ENCODE data around the gene WNT6. TPM values are rescaled to one million over a fixed set of nuclear protein-coding genes. Genes with fewer than 3 reads are reported as not detected.

The WNT6 gene
- total RNA-seq, 2 donors from 2014 or later, result 0.19 TPM

- Mint-ChIP-seq H3K4me3 (no peak overlapping the region), H3K27me3 (ENCODE audit: low read depth) (peaks cover 74% of the 10 kb centered on the region), H3K36me3 (ENCODE audit: insufficient read depth in 2 of 2) (no peaks in the 10 kb centered on the region), H3K4me1 (ENCODE audit: low read depth) (peaks cover 3% of the 10 kb centered on the region), H3K27ac (no peak overlapping the region), H3K9me3 (no peaks in the 10 kb centered on the region)
- ATAC-seq (replicated peaks in 1 of 2), result no peak
- no peak for DNase-seq
Observed at GRCh38 chr2:218865999-218866398, 6.4 kb downstream of the WNT6 start.

DNA sequence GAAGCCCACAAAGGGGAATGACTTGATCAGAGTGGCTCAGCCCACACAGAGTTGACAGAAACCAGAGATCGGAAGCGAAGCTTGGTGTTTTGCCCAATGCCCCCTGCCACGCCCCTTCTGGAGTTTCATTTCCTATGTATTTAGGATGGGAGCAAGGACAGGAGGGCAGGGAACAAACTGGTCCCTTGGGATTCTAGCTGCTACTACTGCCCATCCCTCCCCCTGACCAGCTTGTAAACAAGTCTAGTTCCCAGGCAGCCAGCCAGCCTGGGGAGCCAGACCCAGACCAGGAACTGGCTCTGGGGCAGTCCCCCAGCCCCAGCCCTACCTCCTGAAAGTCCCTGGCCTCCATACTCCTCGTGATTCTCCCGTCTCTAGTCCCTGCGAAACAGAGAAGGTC, 8.3 kb downstream of the WNT6 start:
- Mint-ChIP-seq H3K4me1 (ENCODE audit: low read depth) (peaks cover 11% of the 10 kb centered on the region), H3K9me3 (no peaks in the 10 kb centered on the region), H3K4me3 (no peak overlapping the region), H3K27ac (no peak overlapping the region), H3K27me3 (ENCODE audit: low read depth) (peaks cover 75% of the 10 kb centered on the region), H3K36me3 (ENCODE audit: insufficient read depth in 2 of 2) (peaks cover 0 to 2% of the 10 kb centered on the region in 2 donors)
- ATAC-seq (replicated peaks in 1 of 2) (no peak), DNase-seq (no peak)

DNA sequence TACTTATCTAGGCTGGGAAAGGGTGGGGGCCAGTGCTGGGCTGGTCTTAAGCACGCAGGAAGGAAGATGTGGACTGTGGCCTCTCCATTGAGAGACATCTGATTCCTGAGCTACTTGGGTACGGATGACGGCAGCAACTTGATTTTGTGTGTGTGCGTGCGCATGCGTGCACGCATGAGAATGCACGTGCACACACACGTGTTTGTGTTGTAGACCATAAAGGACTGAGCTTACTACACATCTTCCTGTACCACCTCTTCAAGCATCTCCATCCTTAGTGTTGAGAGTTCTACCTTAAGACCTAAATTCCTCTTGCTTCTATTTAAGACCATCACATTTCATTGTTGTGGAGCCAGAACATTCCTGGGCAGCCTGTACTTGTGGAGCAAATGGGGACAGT, 9.5 kb downstream of the WNT6 start:
- ATAC-seq (replicated peaks in 1 of 2) (no peak), DNase-seq (no peak)
- Mint-ChIP-seq H3K36me3 (ENCODE audit: insufficient read depth in 2 of 2) (peaks cover 0 to 2% of the 10 kb centered on the region in 2 donors), H3K27ac (no peak overlapping the region), H3K4me3 (no peak overlapping the region), H3K27me3 (ENCODE audit: low read depth) (peaks cover 73% of the 10 kb centered on the region), H3K4me1 (ENCODE audit: low read depth) (peaks cover 15% of the 10 kb centered on the region), H3K9me3 (no peaks in the 10 kb centered on the region)

GRCh38 chr2:218870984-218871344, 11.4 kb downstream of the WNT6 start:
- DNase-seq (no peak), ATAC-seq (replicated peaks in 1 of 2) (peak; percentile 12 to 38)
- H3K36me3 Mint-ChIP-seq (ENCODE audit: insufficient read depth in 2 of 2), result peaks cover 0 to 2% of the 10 kb centered on the region in 2 donors
- peak overlapping the region; percentile 23 to 43 for H3K4me3 Mint-ChIP-seq
- no peaks in the 10 kb centered on the region for H3K9me3 Mint-ChIP-seq
- peaks cover 77% of the 10 kb centered on the region for H3K27me3 Mint-ChIP-seq (ENCODE audit: low read depth)
- H3K27ac Mint-ChIP-seq, result no peak overlapping the region
- H3K4me1 Mint-ChIP-seq (ENCODE audit: low read depth), result peaks cover 15% of the 10 kb centered on the region

GRCh38 chr2:218871345-218872302, 12.0 kb downstream of the WNT6 start:
- peaks cover 83% of the 10 kb centered on the region for H3K27me3 Mint-ChIP-seq (ENCODE audit: low read depth)
- ATAC-seq (replicated peaks in 1 of 2) (peak; percentile 41 to 63), DNase-seq (no peak)
- no peak overlapping the region for H3K27ac Mint-ChIP-seq
- H3K9me3 Mint-ChIP-seq, result no peaks in the 10 kb centered on the region
- H3K4me1 Mint-ChIP-seq (ENCODE audit: low read depth), result peaks cover 18% of the 10 kb centered on the region
- peak overlapping the region; percentile 59 to 77 for H3K4me3 Mint-ChIP-seq
- H3K36me3 Mint-ChIP-seq (ENCODE audit: insufficient read depth in 2 of 2), result peaks cover 0 to 2% of the 10 kb centered on the region in 2 donors

GRCh38 chr2:218872645-218873358, 13.2 kb downstream of the WNT6 start:
- peak overlapping the region; percentile 49 to 77 for H3K4me3 Mint-ChIP-seq
- ATAC-seq (replicated peaks in 1 of 2), result no peak

DNA sequence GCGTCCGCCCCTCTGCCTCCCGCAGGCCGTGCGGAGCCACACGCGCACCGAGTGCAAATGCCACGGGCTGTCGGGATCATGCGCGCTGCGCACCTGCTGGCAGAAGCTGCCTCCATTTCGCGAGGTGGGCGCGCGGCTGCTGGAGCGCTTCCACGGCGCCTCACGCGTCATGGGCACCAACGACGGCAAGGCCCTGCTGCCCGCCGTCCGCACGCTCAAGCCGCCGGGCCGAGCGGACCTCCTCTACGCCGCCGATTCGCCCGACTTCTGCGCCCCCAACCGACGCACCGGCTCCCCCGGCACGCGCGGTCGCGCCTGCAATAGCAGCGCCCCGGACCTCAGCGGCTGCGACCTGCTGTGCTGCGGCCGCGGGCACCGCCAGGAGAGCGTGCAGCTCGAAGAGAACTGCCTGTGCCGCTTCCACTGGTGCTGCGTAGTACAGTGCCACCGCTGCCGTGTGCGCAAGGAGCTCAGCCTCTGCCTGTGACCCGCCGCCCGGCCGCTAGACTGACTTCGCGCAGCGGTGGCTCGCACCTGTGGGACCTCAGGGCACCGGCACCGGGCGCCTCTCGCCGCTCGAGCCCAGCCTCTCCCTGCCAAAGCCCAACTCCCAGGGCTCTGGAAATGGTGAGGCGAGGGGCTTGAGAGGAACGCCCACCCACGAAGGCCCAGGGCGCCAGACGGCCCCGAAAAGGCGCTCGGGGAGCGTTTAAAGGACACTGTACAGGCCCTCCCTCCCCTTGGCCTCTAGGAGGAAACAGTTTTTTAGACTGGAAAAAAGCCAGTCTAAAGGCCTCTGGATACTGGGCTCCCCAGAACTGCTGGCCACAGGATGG, 14.0 kb downstream of the WNT6 start:
- H3K27ac Mint-ChIP-seq, result no peak overlapping the region
- no peak for DNase-seq
- ATAC-seq (replicated peaks in 1 of 2), result peak; percentile 29 to 49
- H3K4me3 Mint-ChIP-seq, result peak overlapping the region; percentile 45 to 49
- peaks cover 0 to 2% of the 10 kb centered on the region in 2 donors for H3K36me3 Mint-ChIP-seq (ENCODE audit: insufficient read depth in 2 of 2)
- H3K27me3 Mint-ChIP-seq (ENCODE audit: low read depth), result peaks cover 73% of the 10 kb centered on the region
- no peaks in the 10 kb centered on the region for H3K9me3 Mint-ChIP-seq
- peaks cover 26% of the 10 kb centered on the region for H3K4me1 Mint-ChIP-seq (ENCODE audit: low read depth)

More at GRCh38 chr2:218872645-218873358, 13.2 kb downstream of the WNT6 start:
- Mint-ChIP-seq H3K4me1 (ENCODE audit: low read depth) (peaks cover 26% of the 10 kb centered on the region), H3K9me3 (no peaks in the 10 kb centered on the region), H3K27ac (no peak overlapping the region), H3K27me3 (ENCODE audit: low read depth) (peaks cover 80% of the 10 kb centered on the region), H3K36me3 (ENCODE audit: insufficient read depth in 2 of 2) (peaks cover 0 to 2% of the 10 kb centered on the region in 2 donors)
- no peak for DNase-seq

- Mint-ChIP-seq H3K4me3 (no peak overlapping the region), H3K4me1 (ENCODE audit: low read depth) (peaks cover 40% of the 10 kb centered on the region), H3K9me3 (no peaks in the 10 kb centered on the region), H3K27me3 (ENCODE audit: low read depth) (peaks cover 52% of the 10 kb centered on the region), H3K36me3 (ENCODE audit: insufficient read depth in 2 of 2) (peaks cover 0 to 2% of the 10 kb centered on the region in 2 donors), H3K27ac (no peak overlapping the region)
- ATAC-seq (replicated peaks in 1 of 2), result no peak
- DNase-seq, result no peak
Observed at GRCh38 chr2:218875692-218876246, 16.2 kb downstream of the WNT6 start.

GRCh38 chr2:218876562-218877219, 17.1 kb downstream of the WNT6 start:
- Mint-ChIP-seq H3K27ac (no peak overlapping the region), H3K36me3 (ENCODE audit: insufficient read depth in 2 of 2) (peaks cover 0 to under 1% of the 10 kb centered on the region in 2 donors), H3K9me3 (no peaks in the 10 kb centered on the region), H3K4me3 (no peak overlapping the region), H3K27me3 (ENCODE audit: low read depth) (peaks cover 55% of the 10 kb centered on the region), H3K4me1 (ENCODE audit: low read depth) (peaks cover 48% of the 10 kb centered on the region)
- peak; percentile 68 to 79 for DNase-seq
- ATAC-seq (replicated peaks in 1 of 2), result peak in 1 of 2 donors; percentile 10

DNA sequence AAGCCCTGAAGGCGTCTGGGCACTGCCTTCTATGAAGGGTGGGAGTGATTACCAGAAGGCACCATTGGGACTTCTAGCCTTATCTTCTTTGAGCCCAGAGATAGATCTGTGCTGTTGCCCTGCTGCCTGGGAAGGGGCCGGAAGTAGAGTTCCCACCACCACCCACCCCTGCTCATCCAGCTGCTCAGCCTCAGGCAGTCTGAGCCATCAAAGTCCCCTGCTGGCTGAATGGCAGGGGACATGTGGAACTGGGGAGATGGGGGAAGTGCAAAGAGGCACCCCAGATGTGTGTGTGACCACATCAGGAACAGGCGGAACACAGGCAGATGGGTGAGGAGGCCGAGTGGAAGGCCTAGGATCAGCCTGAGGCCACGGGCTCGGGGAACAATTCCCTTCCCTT, 17.7 kb downstream of the WNT6 start:
- no peak for ATAC-seq (replicated peaks in 1 of 2)
- no peaks in the 10 kb centered on the region for H3K9me3 Mint-ChIP-seq
- peaks cover 55% of the 10 kb centered on the region for H3K27me3 Mint-ChIP-seq (ENCODE audit: low read depth)
- H3K27ac Mint-ChIP-seq, result no peak overlapping the region
- H3K4me3 Mint-ChIP-seq, result no peak overlapping the region
- H3K36me3 Mint-ChIP-seq (ENCODE audit: insufficient read depth in 2 of 2), result no peaks in the 10 kb centered on the region
- DNase-seq, result no peak
- peaks cover 48% of the 10 kb centered on the region for H3K4me1 Mint-ChIP-seq (ENCODE audit: low read depth)

DNA sequence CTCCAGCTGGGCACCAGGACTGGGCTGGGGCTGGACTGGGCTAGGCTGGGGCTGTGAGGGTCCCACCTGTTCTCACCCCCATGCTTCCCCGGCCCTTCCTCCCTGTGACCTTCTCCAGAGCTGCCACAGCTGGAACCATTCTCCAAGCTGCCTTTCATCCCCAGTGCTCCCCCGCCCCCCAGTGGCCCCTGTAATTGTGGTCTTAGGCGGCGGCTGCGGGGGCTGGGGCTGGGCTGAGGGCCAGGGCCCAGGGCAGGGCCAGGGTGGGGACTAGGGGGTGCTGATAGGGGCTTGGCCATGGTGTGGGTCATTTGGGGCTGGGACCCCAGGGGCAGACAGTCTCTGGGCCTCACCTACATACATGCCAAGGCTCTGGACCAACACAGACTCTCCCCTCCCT, 18.3 kb downstream of the WNT6 start:
- Mint-ChIP-seq H3K4me1 (ENCODE audit: low read depth) (peaks cover 51% of the 10 kb centered on the region), H3K9me3 (no peaks in the 10 kb centered on the region), H3K36me3 (ENCODE audit: insufficient read depth in 2 of 2) (no peaks in the 10 kb centered on the region), H3K27me3 (ENCODE audit: low read depth) (peaks cover 55% of the 10 kb centered on the region), H3K4me3 (no peak overlapping the region), H3K27ac (no peak overlapping the region)
- no peak for DNase-seq
- no peak for ATAC-seq (replicated peaks in 1 of 2)

GRCh38 chr2:218878486-218878885, 18.9 kb downstream of the WNT6 start:
- H3K4me1 Mint-ChIP-seq (ENCODE audit: low read depth), result peaks cover 52% of the 10 kb centered on the region
- no peaks in the 10 kb centered on the region for H3K9me3 Mint-ChIP-seq
- no peak for DNase-seq
- no peaks in the 10 kb centered on the region for H3K36me3 Mint-ChIP-seq (ENCODE audit: insufficient read depth in 2 of 2)
- no peak overlapping the region for H3K27ac Mint-ChIP-seq
- H3K27me3 Mint-ChIP-seq (ENCODE audit: low read depth), result peaks cover 52% of the 10 kb centered on the region
- H3K4me3 Mint-ChIP-seq, result no peak overlapping the region
- ATAC-seq (replicated peaks in 1 of 2), result no peak
